Left ventricle myocardium inferior (tissue), 1 donor: ENCODE results near the gene ZFP3. TPM values are rescaled to one million over a fixed set of nuclear protein-coding genes. Genes with fewer than 3 reads are reported as not detected.
"Not testable (repeated sequence)": the region's sequence is repeated elsewhere in the genome, so short reads cannot be mapped to it uniquely, and the experiment has no call there.

Source experiments
- DNase-seq: peaks from one replicate; pipeline ENCODE4 v3.0.0-alpha.2; 2020
- H3K27ac ChIP-seq: fragments of 200-600 bp; replicated peaks from 2 replicates; pipeline ENCODE4 v1.8.0; 2021
- H3K27me3 ChIP-seq: fragments of 200-600 bp; 2 replicates; pipeline ENCODE4 v1.8.0; 2021; ENCODE audit warnings: low read depth
- H3K36me3 ChIP-seq: fragments of 200-600 bp; 2 replicates; pipeline ENCODE4 v1.8.0; 2021
- H3K4me1 ChIP-seq: fragments of 200-600 bp; 2 replicates; pipeline ENCODE4 v1.8.0; 2021
- H3K4me3 ChIP-seq: fragments of 200-600 bp; 2 replicates; pipeline ENCODE4 v1.8.0; 2021; ENCODE audit warnings: mild to moderate bottlenecking, moderate library complexity
- H3K9me3 ChIP-seq: fragments of 200-600 bp; replicated peaks from 2 replicates; pipeline ENCODE4 v1.8.0; 2021
- intact Hi-C: fragments of 100-400 bp; cut with micrococcal nuclease; formaldehyde crosslinking; loops from one replicate; pipeline ENCODE4 v1.11.0; 2022
- total RNA-seq: library from RNA; stranded (reverse); fragmentation: NEBNext Ultra II Directional; extraction: Animal tissue kit (Norgen Biotek cat#: 25700); gene quantifications from one replicate; pipeline ENCODE4 v1.2.1, GENCODE V29; 2021
- TF ChIP-seq, protein P1 (sequence below): fragments of 200-600 bp; IDR thresholded peaks from 2 replicates; pipeline ENCODE4 v1.8.0; 2021; ENCODE audit warnings: antibody characterized with exemption, mild to moderate bottlenecking, borderline replicate concordance
- donor health status: DM: no; HTN: yes; CAD: no; lungs with severe emphysema.

Gene ZFP3
- total RNA-seq, 1 donor from 2014 or later, result 11.0 TPM

DNA sequence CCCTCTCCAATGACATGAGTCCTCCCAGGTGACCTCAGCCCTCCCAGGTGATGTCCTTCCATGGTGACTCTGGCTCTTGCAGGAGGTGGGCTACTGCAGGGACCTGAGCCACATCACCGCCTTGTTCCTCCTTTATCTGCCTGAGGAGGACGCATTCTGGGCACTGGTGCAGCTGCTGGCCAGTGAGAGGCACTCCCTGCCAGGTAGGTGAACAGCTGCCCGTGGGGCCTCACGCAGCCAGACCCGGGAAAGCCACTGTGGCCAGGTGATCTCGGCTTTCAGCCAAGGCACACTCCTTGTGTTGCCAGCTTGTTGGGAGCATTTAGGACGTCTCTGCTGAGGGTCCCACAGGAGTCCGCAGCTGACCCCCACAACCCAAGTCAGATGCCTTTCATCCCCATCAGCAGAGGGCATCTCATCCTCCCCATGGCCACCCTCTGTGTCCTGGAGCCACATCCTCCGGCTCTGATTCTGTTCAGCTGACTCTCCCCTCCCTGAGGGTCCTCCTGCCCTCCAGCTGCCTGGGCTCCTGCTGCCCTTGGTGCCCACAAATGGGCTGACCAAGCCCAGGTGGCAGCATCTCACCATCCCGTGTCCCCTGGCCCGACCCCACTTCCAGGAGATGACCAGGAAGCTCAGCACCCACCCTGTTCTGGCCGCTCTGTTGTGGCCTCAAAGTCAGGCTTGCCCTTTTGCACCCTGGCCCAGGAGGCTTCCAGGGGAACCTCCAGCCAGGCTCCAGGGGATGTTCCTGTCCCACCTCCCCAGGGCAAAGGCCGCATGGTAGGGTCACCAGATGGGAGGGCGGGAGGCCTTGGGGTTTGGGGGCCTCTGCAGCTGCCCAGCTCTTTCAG lies 57.7 kb downstream of the ZFP3 start:
- intact Hi-C loops, result no loop called here
- no peak for DNase-seq
- Histone ChIP-seq H3K36me3 (no peaks in the 10 kb centered on the region), H3K9me3 (no peaks in the 10 kb centered on the region), H3K4me3 (no peak overlapping the region), H3K27ac (no peak overlapping the region), H3K27me3 (peaks cover 12% of the 10 kb centered on the region), H3K4me1 (no peaks in the 10 kb centered on the region)
- TF ChIP-seq, protein P1, sequence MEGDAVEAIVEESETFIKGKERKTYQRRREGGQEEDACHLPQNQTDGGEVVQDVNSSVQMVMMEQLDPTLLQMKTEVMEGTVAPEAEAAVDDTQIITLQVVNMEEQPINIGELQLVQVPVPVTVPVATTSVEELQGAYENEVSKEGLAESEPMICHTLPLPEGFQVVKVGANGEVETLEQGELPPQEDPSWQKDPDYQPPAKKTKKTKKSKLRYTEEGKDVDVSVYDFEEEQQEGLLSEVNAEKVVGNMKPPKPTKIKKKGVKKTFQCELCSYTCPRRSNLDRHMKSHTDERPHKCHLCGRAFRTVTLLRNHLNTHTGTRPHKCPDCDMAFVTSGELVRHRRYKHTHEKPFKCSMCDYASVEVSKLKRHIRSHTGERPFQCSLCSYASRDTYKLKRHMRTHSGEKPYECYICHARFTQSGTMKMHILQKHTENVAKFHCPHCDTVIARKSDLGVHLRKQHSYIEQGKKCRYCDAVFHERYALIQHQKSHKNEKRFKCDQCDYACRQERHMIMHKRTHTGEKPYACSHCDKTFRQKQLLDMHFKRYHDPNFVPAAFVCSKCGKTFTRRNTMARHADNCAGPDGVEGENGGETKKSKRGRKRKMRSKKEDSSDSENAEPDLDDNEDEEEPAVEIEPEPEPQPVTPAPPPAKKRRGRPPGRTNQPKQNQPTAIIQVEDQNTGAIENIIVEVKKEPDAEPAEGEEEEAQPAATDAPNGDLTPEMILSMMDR, result no peak

DNA sequence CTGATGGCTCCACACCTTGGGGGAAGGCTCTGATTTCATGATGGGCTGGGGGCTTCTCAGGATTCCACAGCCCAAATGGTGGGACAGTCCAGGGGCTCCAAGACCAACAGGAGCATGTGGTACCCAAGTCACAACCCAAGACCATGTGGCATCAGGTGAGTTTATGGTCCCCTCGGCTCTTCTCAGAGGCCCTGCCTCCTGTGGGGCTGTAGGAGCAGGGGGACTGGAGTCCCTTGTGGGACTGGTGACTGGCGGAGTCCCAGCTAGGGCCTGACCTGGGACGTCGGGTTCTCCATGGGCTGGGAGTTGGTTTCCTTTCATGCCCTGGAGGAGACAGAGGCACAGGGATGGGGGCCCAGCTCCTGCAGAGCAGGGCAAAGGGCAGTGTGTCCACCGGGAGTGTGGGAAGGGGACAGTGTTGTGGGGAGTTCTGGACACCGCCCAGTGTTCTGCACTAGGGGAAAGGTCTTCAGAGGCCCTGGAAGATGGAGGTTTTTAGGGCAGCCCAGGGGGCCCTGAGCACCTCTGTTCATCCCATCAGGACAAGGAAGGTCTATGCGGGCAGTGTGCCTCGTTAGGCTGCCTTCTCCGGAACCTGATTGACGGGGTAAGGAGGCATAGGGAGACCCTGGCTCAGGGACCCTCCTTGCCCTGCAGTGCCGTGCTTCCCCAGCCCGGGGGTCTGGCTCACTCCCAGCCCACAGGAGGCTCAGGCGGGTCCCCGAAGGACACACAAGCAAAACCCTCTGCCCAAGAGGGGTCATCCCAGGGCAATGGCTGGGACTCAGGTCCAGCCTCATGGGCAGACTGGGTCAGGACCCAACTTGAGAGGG lies 58.5 kb downstream of the ZFP3 start:
- intact Hi-C loops, H3K36me3 ChIP-seq, H3K27me3 ChIP-seq, H3K4me1 ChIP-seq, DNase-seq, H3K27ac ChIP-seq, H3K9me3 ChIP-seq, H3K4me3 ChIP-seq: not testable (repeated sequence)

DNA sequence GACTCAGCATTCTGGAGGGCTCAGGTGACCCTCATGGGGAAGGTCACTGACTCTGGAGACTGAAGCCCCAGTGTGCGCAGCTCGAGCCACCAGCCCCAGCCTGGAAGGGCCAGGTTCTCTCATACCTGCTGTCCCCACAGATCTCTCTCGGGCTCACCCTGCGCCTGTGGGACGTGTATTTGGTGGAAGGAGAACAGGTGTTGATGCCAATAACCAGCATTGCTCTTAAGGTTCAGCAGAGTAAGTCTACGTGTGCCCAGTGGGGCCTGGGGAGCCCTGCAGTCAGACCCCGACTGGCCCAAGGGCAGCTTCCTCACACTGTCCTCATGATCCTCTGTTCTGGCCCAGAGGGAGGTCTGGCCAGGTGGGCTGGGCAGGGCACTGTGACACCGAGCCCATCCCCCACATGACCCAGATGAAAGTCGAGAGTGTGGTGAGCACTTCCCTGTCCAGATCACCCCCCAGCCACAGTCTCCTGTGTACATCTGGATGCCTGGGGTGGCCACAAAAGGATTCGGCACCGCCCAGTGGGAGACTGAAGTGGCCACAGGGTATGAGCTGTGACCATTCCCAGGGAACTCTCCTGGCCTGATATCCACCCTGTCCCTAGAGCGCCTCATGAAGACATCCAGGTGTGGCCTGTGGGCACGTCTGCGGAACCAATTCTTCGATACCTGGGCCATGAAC lies 59.4 kb downstream of the ZFP3 start:
- H3K27ac ChIP-seq, H3K4me1 ChIP-seq, H3K27me3 ChIP-seq, H3K4me3 ChIP-seq, H3K9me3 ChIP-seq, H3K36me3 ChIP-seq, intact Hi-C loops, DNase-seq: not testable (repeated sequence)

- H3K27me3 ChIP-seq, H3K4me3 ChIP-seq, H3K27ac ChIP-seq, H3K4me1 ChIP-seq, H3K36me3 ChIP-seq, intact Hi-C loops, H3K9me3 ChIP-seq, DNase-seq: not testable (repeated sequence)
These were observed 59.9 kb downstream of the ZFP3 start for GRCh38 chr17:5138198-5138544.

- Histone ChIP-seq H3K4me3 (no peak overlapping the region), H3K9me3 (no peaks in the 10 kb centered on the region), H3K27ac (no peak overlapping the region), H3K4me1 (no peaks in the 10 kb centered on the region), H3K36me3 (no peaks in the 10 kb centered on the region), H3K27me3 (peaks cover 4% of the 10 kb centered on the region)
- intact Hi-C loops, result no loop called here
- DNase-seq, result no peak
- TF ChIP-seq, protein P1, result no peak
These were observed 60.6 kb downstream of the ZFP3 start for GRCh38 chr17:5138616-5139457.

DNA sequence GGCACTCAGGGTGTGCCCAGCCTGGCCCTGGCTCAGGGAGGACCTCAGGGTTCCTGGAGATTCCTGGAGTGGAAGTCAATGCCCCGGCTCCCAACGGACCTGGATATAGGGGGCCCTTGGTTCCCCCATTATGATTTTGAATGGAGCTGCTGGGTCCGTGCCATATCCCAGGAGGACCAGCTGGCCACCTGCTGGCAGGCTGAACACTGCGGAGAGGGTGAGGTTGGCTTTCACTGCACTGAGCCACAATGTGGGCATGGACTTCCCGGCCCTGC lies 61.1 kb downstream of the ZFP3 start:
- H3K4me3 ChIP-seq, result no peak overlapping the region
- H3K27me3 ChIP-seq, result peaks cover 4% of the 10 kb centered on the region
- H3K4me1 ChIP-seq, result no peaks in the 10 kb centered on the region
- H3K36me3 ChIP-seq, result no peaks in the 10 kb centered on the region
- no peak overlapping the region for H3K27ac ChIP-seq
- no peak for DNase-seq
- TF ChIP-seq, protein P1, result no peak
- intact Hi-C loops, result no loop called here
- no peaks in the 10 kb centered on the region for H3K9me3 ChIP-seq

GRCh38 chr17:5142877-5143276 lies 64.6 kb downstream of the ZFP3 start:
- H3K27ac ChIP-seq, H3K9me3 ChIP-seq, H3K4me1 ChIP-seq, H3K4me3 ChIP-seq, H3K36me3 ChIP-seq, DNase-seq, intact Hi-C loops: not testable (repeated sequence)
- peaks cover 26% of the 10 kb centered on the region for H3K27me3 ChIP-seq
